ENCODE data around the gene ACVR1.
"Not testable (repeated sequence)": the region's sequence is repeated elsewhere in the genome, so short reads cannot be mapped to it uniquely, and the experiment has no call there.

ACVR1 gene

GRCh38 chr2:157893611-157894010 is 17.5 kb upstream of the ACVR1 start:
- no peak for DNase-seq

DNA sequence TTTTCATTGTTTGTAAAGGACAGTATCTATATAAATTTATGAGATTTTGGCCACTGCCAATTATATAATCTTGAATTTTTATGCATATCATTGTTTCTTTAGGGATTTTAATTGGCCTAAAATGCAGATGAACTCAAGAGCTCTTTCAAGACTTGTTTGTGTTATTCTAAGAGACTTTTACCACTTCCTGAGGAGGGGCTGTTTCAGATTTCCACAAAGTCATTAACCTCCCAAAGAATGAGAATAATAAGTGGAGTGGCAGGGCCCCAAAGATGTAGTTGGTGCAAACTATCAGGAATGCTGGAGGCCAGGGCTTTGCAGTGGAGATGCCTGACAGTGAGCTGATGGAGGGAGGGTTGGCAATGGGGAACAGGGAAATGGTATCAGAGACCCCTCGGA is 15.5 kb upstream of the ACVR1 start:
- peak in 1 of 5 experiments; percentile 30 for DNase-seq

GRCh38 chr2:157890969-157891642 is 15.0 kb upstream of the ACVR1 start:
- DNase-seq = no peak

- no peak for DNase-seq
Measured at GRCh38 chr2:157887946-157888345, 11.8 kb upstream of the ACVR1 start.

DNA sequence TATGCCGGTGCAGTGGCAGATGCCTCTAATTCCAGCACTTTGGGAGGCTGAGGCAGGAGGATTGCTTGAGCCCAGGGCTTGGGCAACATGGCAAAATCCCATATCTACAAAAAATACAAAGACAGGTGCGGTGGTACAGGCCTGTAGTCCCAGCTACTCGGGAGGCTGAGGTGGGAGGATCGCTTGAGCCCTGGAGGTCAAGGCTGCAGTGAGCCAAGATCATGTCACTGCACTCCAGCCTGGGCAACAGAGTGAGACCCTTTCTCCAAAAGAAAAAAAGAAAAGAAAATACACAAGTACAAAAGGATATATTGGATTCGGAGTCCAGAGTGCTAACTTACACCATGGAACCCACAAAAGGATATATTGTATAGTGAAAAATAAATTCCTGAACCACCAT is 8.4 kb upstream of the ACVR1 start:
- DNase-seq = not testable (repeated sequence)

GRCh38 chr2:157880927-157881326 is 4.8 kb upstream of the ACVR1 start:
- DNase-seq = no peak

DNA sequence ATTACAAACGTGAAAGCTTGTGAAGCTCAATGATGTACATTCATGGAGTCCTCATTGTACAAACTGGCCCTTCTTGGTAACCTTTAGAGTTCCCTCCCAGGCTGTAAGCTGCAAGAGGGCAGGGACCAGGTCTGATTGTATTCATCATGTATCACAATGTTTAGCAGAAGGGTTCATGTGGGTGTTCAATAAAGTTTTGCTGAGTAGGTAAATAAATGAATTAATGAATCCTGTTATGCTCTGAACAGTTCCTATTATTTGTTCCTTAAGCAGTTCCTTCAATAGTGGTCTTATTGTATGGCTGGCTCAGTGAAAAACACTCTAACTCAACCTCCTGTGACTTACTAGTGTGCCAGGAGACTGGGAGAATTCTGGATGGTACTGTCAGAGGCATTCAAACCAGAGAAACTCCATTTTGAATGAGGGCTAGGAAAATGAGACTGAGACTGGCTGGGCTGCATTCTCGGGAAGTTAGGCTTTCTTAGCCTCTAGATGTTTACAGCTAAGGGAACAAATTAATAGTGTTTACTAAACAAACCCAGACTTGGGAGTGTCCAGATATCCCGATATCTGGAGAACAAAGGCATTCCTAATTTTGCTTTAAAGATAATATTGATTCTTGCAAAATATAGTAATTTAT is 1.8 kb upstream of the ACVR1 start:
- no peak for DNase-seq

GRCh38 chr2:157876786-157877138 is 632 bp upstream of the ACVR1 start:
- DNase-seq = no peak

- peak; percentile 40 to 71 (median 50) for DNase-seq
Measured at GRCh38 chr2:157875641-157876065, 477 bp downstream of the ACVR1 start.

DNA sequence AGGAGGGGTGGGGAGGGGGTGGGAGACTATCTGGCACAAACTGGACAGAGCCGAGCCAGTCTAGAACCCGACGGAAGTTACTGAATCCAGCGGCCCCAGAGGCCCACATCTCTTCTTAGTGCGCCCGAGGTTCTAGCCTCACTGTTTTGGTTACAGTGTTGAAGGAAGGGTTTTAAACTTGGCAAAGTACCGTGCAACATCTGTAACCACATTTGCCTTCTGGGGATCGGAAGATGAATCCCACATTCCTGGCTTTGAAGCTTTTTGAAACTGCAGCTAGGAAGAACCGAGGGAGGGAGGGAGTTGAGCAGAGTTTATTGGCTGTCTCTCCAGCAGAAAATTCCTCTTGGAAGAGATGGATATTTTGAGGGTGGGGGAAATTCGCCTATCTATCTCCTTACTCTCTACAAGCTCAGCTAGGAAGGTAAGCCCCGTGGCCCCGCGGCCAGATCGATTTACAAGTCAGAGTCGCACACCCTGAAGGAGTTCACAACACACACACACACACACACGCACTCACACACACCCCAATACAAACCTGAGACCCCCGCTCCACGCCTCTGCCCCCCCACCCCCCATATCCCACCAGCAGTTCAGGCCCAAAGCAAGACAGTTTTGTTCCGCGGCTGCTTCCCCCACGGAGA is 1.0 kb downstream of the ACVR1 start:
- peak in 2 of 5 experiments; percentile 7 to 52 for DNase-seq

DNA sequence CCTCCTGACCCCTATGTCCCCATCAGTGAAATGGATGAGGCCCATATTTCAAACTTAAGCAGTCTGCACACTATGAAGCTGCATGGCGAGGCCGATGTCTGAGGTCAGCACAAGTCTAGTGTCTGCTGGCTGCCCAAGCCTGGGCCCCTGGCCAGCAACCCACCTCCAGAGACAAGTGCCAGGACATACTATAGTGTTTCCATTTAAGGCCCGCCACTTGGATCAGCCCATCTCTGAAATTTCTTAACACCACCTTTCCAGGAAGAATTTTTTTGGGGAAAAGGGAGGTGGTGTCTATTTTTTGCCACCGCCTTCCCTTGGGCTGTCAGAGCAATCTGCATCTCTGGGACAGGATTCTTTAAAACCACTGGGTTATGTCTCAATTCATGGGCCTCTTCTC is 1.8 kb downstream of the ACVR1 start:
- DNase-seq = no peak

DNA sequence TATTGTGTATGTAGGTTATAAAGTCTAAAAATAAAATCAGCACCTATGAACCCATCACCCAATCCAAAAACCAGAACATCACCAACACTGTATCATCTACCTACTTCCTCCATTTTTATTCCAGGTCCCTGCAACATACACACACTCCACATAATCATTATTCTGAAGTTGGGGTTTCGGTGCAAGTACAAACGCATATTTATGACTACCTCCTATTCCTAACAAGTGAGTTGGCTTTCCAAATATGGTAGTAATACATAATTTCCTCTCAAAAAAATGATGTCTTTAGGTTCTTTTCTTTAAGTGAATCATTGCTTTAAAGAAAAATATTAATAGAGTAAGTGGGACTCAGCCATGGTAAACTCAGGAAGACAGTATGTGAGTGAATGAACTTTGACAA is 3.3 kb downstream of the ACVR1 start:
- no peak for DNase-seq

- no peak for DNase-seq
Measured at GRCh38 chr2:157871415-157871814, 4.7 kb downstream of the ACVR1 start.

GRCh38 chr2:157868993-157869392 is 7.1 kb downstream of the ACVR1 start:
- DNase-seq = no peak

DNA sequence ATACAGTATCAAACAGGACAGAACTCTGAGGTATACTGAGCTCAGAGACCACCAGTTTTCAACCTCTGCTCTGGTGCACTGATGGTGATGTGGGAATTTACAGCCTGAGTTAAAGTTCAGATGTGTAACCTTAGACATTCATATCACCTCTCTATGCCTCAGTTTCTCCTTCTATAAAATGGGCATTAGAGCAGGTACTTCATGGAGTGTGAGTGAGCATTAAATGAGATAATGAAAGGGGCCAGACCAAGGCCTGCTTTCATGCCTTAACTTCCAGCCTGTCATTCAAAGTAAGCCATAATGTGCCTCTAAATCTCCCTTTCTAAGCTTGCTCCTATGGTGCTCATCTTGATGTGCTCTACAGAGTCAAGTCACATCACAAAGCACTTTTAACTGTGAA is 8.4 kb downstream of the ACVR1 start:
- no peak for DNase-seq

DNA sequence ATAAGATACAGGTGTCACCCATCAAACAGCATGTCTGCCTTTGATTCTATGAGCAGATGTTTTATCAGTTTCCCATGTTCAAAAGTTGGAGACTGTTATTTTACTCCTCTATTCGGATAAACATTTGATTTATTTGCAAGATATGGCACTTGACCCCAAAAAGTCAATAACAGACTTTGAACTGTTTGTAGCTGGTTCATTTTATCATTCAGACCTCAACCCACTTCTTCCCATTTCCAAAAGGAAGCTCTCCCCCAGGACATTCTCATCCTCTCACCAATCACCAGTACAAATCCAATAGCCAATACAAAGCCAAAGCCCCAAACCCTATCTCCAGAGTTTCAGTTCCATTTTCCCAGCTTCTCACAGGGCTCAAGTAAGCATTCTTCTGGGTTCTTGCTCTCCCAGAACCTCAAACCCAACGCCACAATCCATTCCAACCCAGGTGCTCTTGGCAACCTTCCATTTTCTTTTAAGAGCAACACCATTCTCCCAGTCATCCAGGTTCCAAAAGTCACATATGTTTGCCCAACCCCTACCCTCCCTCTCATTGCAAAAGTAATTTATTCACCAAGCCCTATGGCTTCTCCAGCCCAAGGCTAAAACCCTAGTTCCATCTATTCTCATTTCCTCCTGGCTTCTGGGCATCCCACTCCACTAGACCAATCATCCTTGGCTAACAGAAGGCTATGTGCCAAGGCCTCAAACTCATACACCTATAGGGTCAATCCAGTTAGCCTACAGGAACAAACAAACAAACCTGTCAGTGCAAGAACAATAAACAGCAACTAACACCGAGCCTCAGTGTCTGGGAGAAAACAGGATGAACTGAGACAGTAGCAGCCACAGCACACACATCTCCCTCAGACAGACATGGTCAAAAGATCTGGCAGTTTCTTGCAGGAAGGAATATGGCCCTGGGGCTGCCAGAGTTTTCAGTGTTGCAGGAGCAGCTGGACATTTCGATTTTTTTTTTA is 9.2 kb downstream of the ACVR1 start:
- no peak for DNase-seq

GRCh38 chr2:157866202-157866601 is 9.9 kb downstream of the ACVR1 start:
- no peak for DNase-seq

DNA sequence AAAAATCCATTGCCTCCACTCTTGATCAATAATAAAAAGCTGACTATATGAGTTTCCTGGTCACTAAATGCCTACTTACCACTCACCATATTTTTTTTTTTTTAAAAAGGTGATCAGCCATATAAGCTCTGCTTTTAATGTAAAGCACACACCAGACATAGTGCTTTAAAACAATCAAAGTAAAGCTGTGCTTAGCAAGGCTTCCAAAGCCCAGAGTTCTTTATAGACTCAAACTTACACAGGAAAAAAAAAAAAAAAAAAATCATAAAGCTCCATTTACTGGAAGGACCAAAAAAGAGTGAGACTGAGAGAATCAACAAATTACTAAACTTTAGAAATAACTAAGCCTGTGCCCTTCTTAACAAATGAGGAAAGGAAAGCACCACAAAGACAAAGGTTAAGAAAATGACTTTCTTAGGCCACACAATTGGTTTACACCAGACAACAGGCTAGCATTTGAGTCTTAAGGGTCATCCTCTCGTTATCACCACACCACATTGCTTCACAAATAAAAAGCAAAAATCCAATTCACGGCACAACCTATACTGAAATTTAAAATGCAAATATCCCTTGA is 11.2 kb downstream of the ACVR1 start:
- peak in 1 of 5 experiments; percentile 24 for DNase-seq

DNA sequence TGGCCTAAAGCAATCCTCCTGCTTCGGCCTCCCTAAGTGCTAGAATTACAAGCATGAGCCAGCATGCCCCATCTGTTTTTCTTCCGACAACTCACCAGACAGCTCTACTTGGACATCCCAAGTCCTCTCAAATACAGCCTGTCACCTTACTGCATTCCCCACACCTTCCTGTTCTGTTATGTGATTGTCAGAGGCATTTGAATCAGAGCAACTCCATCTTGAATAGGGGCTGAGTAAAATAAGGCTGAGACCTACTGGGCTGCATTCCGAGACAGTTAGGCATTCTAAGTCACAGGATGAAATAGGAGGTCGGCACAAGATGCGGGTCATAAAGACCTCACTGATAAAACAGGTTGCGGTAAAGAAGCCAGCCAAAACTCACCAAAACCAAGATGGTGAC is 17.3 kb downstream of the ACVR1 start:
- DNase-seq = no peak

- no peak for DNase-seq
Measured at GRCh38 chr2:157857881-157858280, 18.2 kb downstream of the ACVR1 start.

- DNase-seq = no peak
Measured at GRCh38 chr2:157856187-157856515, 20.0 kb downstream of the ACVR1 start.

- DNase-seq = no peak
Measured at GRCh38 chr2:157853820-157854219, 22.3 kb downstream of the ACVR1 start.

DNA sequence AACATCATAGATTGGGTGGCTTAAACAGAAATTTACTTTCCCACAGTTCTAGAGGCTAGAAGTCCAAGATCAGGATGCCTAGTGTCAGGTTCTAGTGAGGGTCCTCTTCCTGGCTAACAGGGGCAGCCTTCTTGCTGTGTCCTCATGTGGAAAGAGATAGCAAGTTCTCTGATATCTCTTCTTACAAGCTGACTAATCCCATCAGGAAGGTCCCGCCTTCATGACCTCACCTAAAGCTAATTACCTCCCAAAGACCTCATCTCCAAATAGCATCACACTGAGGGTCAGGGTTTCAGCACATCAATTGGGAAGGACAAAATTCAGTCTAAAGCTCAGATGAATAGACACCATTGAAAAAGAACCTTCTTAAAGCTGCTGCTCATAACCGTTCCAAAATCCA is 22.9 kb downstream of the ACVR1 start:
- no peak for DNase-seq
